HCT116 (cell line): Measurements from ENCODE around the gene TLE5.

Experiments
- POLR2A ChIP-seq: IDR thresholded peaks from 2 replicates; pipeline ENCODE4 v1.7.0; 2011; ENCODE audit warnings: borderline replicate concordance; ENCODE audit not compliant: insufficient read depth, insufficient read length; ENCODE audit errors: extremely low read depth
- RAD21 ChIP-seq: IDR thresholded peaks from 2 replicates; pipeline ENCODE4 v1.6.1; 2012; ENCODE audit warnings: low read depth, mild to moderate bottlenecking
- SIN3A ChIP-seq: IDR thresholded peaks from 2 replicates; pipeline ENCODE4 v1.6.1; 2012; ENCODE audit warnings: low read depth

DNA sequence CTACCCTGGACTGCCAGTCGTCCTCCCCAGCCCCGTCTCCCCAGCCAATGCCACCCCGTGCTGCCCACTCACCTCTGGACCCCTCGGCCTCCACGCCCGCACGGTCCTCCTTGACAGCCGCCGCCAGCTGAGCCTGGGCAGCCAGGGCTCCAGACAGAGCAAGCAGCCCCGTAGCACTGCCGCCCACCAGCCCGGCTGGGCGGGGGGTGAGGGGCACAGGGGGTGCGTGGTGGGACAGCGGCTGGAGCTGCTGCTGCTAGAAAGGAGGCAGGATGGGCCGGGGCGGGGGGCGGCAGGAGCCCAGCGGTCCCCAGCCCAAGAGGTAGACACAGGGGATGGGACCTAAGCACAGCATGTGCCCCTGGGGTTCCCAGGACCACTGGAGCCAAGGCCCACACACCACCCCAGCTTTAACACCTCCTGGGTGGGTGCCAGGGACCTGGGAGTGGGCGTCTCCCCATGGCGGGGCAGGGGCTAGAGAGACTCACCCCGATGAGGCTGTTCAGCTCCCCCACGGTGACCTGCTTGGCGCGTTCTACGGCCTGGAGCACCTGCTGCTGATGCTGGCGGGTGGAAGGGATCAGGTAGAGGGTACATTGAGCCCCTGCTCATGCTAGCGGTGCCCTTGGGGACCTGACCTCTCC is 43.0 kb downstream of the TLE5 start:
- TF ChIP-seq POLR2A (no peak), RAD21 (no peak), SIN3A (no peak)
